IPS-NIHi11 (cell line): Measurements from ENCODE around the gene HHAT.
A peak's percentile ranks its signal among the peaks of the same experiment; 100 is the strongest.

Experiments
- DNase-seq: peaks from one replicate; pipeline ENCODE4 v3.0.0; 2012; ENCODE audit warnings: mixed read lengths, low spot score

Gene HHAT

DNA sequence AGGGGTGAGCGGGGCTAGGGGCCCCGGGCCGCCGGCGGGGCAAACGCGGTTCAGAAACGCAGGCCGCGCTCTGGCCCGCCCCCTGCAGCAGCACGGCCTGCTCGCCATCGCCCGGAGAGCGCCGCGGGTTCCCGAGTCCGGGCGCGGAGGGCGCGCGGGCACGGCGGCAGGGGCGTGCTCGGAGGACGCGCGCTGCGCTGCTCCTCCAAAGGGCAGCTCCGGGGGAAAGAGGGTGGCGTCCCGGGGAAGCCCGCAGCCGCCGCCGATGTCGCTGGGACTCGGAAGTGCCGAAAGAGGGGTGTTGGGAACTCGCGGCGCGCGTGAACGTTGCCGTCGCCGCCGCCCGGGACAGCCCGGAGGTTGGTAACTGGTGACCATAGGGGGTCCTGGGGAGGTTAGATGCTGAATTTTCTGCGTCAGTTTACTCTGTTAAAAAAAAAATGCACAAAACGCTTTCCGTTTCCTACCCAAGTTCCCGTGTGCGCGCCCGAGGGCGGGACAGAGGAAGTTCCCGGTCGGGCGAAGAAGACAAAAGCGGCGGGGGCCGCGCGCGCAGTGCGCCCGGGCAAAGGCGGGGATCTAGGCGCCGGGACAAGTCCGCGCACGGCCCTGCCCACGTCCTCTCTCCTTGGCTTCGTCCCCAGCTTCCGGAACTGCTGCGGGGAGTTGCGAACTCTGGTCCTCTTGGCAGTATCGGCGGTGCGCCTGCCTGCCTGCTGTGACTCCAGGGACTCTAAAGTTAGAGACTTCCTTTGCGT is at the start of gene HHAT:
HHAT (plus strand) TSS at position 157 of the 758 bp plus-strand sequence. CDS start 20,074 bp downstream, outside the sequence.
- peak; percentile 92 for DNase-seq

GRCh38 chr1:210280221-210280620 is 48.5 kb upstream of the HHAT start:
- DNase-seq, result no peak

- no peak for DNase-seq
Measured at GRCh38 chr1:210288116-210288515, 40.6 kb upstream of the HHAT start.

DNA sequence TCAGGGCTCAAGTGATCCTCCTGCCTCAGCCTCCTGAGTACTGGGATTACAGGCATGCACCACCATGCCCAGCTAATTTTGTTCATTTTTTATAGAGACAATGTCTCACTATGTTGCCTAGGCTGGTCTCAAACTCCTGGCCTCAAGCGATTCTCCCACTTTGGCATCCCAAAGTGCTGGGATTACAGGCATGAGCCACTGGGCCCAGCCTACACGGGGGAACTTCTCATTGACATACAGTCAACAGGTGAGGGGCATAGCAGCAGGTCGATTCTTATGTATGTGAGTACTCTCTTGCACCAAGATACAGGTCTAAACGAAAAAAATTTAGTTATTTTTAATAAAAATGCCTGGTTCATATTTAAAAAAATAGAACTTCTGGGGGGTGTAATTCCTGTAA is 39.5 kb upstream of the HHAT start:
- DNase-seq, result no peak

GRCh38 chr1:210291081-210291764 is 37.5 kb upstream of the HHAT start:
- DNase-seq, result no peak

- no peak for DNase-seq
Measured at GRCh38 chr1:210291786-210292230, 36.9 kb upstream of the HHAT start.

- peak; percentile 88 for DNase-seq
Measured at GRCh38 chr1:210292231-210292871, 36.4 kb upstream of the HHAT start.

GRCh38 chr1:210293171-210293607 is 35.5 kb upstream of the HHAT start:
- no peak for DNase-seq

DNA sequence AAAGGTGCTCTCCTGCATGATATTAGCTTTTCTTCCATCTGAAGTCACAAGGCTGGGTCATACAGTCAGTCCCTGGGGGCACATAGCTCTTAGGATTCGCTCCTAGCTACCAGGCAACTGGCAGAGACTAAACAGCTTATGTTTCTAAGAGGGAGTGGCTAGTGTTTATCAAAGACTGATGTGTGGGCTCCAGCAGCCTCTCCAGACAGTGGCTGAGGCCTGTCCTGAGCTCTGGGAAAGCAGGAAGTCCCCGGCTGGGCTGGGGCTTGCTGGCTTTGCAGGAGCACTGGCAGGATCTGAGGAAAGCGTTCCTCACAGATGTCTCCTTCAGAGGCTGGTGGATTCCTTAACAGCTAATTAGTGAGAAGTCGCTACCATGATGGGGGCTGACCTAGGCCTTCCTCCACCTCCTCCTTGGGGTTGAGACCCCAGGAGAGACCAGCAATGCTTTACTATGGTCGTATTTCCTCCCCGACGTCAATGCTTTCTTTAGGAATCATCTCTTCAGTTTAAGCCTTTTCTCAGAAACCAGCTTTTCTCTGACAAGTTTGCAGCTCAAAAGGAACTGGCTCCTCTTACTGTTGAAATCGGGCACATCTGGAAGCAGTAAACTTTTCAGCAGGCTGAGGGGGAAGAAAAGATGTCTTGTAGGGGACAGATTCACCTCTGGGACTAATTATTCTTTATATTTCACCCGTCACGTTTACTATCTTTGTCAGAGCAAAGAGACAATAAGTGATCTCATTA is 33.5 kb upstream of the HHAT start:
- DNase-seq, result peak; percentile 43

GRCh38 chr1:210296682-210297081 is 32.0 kb upstream of the HHAT start:
- no peak for DNase-seq

GRCh38 chr1:210298296-210298695 is 30.4 kb upstream of the HHAT start:
- DNase-seq, result no peak

DNA sequence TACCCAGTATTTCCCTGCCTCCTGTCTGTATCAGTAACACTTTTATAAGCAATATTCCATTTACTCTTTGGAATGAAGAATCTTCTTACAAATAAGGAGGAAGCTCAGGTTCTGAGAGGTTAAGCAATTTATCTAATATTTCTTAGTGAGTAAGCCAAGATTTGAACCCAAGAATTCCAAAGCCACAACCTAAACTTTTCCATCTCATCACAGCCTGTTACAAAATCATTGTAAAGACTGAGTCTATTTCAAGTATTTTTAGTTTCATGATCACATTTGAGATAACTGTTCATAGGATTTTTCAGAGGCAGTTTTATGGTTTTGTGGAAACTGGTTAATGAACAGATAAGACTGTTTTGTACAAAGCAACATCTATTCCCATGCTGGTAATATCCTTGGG is 29.8 kb upstream of the HHAT start:
- no peak for DNase-seq

DNA sequence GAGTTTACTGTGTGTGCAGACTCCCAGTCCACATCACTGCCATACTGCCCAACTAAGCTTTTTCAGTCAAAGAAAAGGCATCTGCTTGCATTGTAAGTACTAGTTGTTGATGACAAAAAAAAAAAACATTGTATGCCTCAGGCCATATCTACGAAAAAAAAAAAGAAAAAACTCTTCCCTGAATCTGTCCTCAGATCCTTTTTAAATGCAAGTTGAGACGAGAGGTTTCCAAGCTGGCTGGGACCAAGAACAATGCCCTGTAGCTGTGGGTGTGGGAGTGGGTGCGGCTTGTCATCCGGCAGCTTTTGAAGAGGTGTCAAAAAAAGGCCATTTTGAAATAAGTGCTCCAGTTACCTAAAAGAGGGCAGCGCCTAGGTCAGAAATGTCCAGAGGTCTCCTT is 29.2 kb upstream of the HHAT start:
- DNase-seq, result no peak

DNA sequence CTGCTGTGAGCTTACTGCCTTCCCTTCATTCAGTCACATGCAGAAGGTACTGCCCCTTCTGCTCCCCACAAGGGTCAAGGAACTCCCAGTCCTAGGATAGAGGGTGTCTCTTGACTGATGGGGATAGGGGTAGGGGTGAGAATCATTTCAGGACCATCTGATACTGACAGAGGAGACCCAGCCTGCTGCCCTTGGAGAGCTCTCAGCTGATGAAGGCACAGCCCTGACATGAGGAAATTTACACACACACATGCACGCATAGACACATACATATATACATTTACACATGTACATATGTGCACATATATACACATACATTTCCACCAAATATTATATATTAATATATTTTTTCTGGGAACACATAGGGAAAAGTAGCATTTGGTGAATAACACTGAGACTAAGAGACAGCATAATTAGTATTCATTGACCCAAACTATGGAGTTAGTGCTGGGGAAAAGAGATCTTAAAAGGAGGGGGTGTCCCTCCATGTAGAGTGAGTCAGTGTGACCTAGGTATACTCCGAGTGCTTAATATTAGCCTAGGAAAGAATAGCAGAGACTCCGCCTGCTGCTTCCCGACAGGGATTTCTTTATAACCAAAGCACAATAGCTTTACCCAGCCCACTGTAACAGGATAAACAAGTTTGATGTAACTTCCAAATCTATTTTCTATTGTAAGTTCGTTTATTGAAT is 27.6 kb upstream of the HHAT start:
- DNase-seq, result no peak

- no peak for DNase-seq
Measured at GRCh38 chr1:210301615-210302000, 27.1 kb upstream of the HHAT start.

DNA sequence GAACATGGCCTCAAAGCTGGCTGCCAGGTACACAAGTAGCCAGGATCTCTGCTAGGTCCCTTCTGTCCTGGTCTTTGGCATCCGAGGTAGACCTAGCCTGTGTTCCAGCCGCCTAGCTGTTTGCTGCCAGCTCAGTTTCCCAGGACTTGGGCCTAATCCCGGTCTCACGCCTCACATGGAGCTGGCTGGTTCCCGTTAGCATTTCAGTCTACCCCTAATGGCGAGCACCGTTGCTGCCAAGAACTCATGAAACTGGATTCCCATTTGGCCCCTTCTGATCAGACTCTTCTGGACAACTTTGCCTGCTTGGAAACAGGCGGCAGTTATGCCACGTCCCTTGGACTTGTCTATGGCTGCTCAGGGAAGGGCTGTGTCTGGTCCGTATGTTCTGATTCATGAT is 26.2 kb upstream of the HHAT start:
- no peak for DNase-seq

DNA sequence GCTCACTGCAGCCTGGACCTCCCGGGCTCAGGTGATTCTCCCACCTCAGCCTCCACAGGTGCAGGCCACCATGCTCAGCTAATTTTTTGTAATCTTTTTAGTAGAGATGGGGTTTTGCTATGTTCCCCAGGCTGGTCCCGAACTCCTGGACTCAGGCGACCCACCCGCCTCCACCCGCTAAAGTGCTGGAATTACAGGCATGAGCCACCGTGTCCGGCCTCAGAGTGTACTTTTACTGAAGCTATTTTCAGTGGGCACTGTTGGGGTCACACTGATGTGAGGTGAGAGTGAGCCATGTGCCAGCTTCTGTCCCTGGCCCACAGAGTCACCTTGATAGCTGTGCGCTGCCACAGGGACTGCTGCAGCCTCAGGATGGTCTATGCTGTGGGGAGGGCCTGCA is 25.3 kb upstream of the HHAT start:
- DNase-seq, result no peak

GRCh38 chr1:210310562-210311153 is 18.0 kb upstream of the HHAT start:
- DNase-seq, result no peak

- DNase-seq, result no peak
Measured at GRCh38 chr1:210311726-210312493, 16.8 kb upstream of the HHAT start.

GRCh38 chr1:210313046-210313595 is 15.6 kb upstream of the HHAT start:
- DNase-seq, result no peak
